Hematopoietic multipotent progenitor cell treated with erythropoietin and hydrocortisone succinate and interleukin-3 and kit ligand, for 8 days (in vitro differentiated cells): ENCODE results near the gene AP4E1.
"Not testable (repeated sequence)": the region's sequence is repeated elsewhere in the genome, so short reads cannot be mapped to it uniquely, and the experiment has no call there.

Experiments
- DNase-seq: peaks from one replicate; pipeline ENCODE4 v3.0.0-alpha.2; 2015

The AP4E1 gene

GRCh38 chr15:50953302-50953701 is 44.8 kb downstream of the AP4E1 start:
- DNase-seq = no peak

- not testable (repeated sequence) for DNase-seq
These were observed 46.4 kb downstream of the AP4E1 start for GRCh38 chr15:50954837-50955236.

GRCh38 chr15:50959717-50960116 is 51.2 kb downstream of the AP4E1 start:
- no peak for DNase-seq

- no peak for DNase-seq
These were observed 55.6 kb downstream of the AP4E1 start for GRCh38 chr15:50964075-50964474.

GRCh38 chr15:50968353-50968752 is 59.9 kb downstream of the AP4E1 start:
- no peak for DNase-seq

GRCh38 chr15:50970524-50970923 is 62.0 kb downstream of the AP4E1 start:
- no peak for DNase-seq

GRCh38 chr15:50971115-50971514 is 62.6 kb downstream of the AP4E1 start:
- DNase-seq = no peak

GRCh38 chr15:50971542-50971941 is 63.1 kb downstream of the AP4E1 start:
- no peak for DNase-seq

GRCh38 chr15:50973605-50974004 is 65.1 kb downstream of the AP4E1 start:
- DNase-seq = no peak

- DNase-seq = no peak
These were observed 68.7 kb downstream of the AP4E1 start for GRCh38 chr15:50977162-50977561.

GRCh38 chr15:50978580-50978979 is 70.1 kb downstream of the AP4E1 start:
- DNase-seq = no peak

- peak; percentile 24 for DNase-seq
These were observed 70.6 kb downstream of the AP4E1 start for GRCh38 chr15:50979041-50979440.

GRCh38 chr15:50993598-50993997 is 85.1 kb downstream of the AP4E1 start:
- no peak for DNase-seq

GRCh38 chr15:50996641-50997040 is 88.2 kb downstream of the AP4E1 start:
- DNase-seq = no peak

GRCh38 chr15:50997371-50998051 is 89.0 kb downstream of the AP4E1 start:
- DNase-seq = no peak

GRCh38 chr15:51004103-51004551 is 95.6 kb downstream of the AP4E1 start:
- DNase-seq = peak; percentile 72

GRCh38 chr15:51006336-51006985 is 98.0 kb downstream of the AP4E1 start:
- no peak for DNase-seq

- DNase-seq = no peak
These were observed 98.7 kb downstream of the AP4E1 start for GRCh38 chr15:51007131-51007666.

- DNase-seq = no peak
These were observed 102.7 kb downstream of the AP4E1 start for GRCh38 chr15:51011212-51011611.

- DNase-seq = no peak
These were observed 108.1 kb downstream of the AP4E1 start for GRCh38 chr15:51016615-51017014.

- no peak for DNase-seq
These were observed 113.7 kb downstream of the AP4E1 start for GRCh38 chr15:51022206-51022605.

GRCh38 chr15:51023499-51023898 is 115.0 kb downstream of the AP4E1 start:
- DNase-seq = no peak

- no peak for DNase-seq
These were observed 116.4 kb downstream of the AP4E1 start for GRCh38 chr15:51024735-51025453.

GRCh38 chr15:51025454-51025846 is 117.0 kb downstream of the AP4E1 start:
- no peak for DNase-seq
